Measurements from ENCODE around the gene GALM. TPM values are rescaled to one million over a fixed set of nuclear protein-coding genes. Genes with fewer than 3 reads are reported as not detected.
A peak's percentile ranks its signal among the peaks of the same experiment; 100 is the strongest.
"Not testable (repeated sequence)": the region's sequence is repeated elsewhere in the genome, so short reads cannot be mapped to it uniquely, and the experiment has no call there.

The GALM gene
- total and polyA plus RNA-seq, 2 experiments from 2014 or later = 52.6 to 59.4 TPM

- H2AFZ ChIP-seq = no peak overlapping the region
- WGBS (ENCODE audit: low lambda C conversion rate, missing lambda C conversion rate) = 55% methylated on average over 4 of the region's 4 CpGs
- no peaks in the 10 kb centered on the region for H3K4me1 ChIP-seq (ENCODE audit: insufficient read depth)
- TF ChIP-seq EZH2 (IDR thresholded peaks at IDR 0.05; ENCODE audit: borderline replicate concordance) (no peak), EZH2phosphoT487 (IDR thresholded peaks at IDR 0.05; ENCODE audit: low read depth, severe bottlenecking, unreplicated experiment) (no peak), CTCF (IDR thresholded peaks at IDR 0.05; ENCODE audit: poor library complexity) (no peak)
- no peak for DNase-seq (ENCODE audit: low spot score)
- no peak overlapping the region for H3K4me3 ChIP-seq
- H3K9me3 ChIP-seq (ENCODE audit: low read depth) = no peaks in the 10 kb centered on the region
- no peak overlapping the region for H3K4me2 ChIP-seq
- H3K27me3 ChIP-seq = no peaks in the 10 kb centered on the region
- H3K27ac ChIP-seq = peak overlapping the region; percentile 59
- H4K20me1 ChIP-seq (ENCODE audit: insufficient read depth, poor library complexity, severe bottlenecking) = no peaks in the 10 kb centered on the region
- peaks cover 3% of the 10 kb centered on the region for H3K79me2 ChIP-seq
- H3K36me3 ChIP-seq (replicated peaks; ENCODE audit: insufficient read depth, low read depth) = no peaks in the 10 kb centered on the region
- no peaks in the 10 kb centered on the region for H3K9me2 ChIP-seq (replicated peaks; ENCODE audit: insufficient read depth)
Observed at GRCh38 chr2:38735999-38736320, 70.0 kb downstream of the GALM start.

GRCh38 chr2:38737000-38737698, 71.2 kb downstream of the GALM start:
- not testable (repeated sequence) for H3K9me2 ChIP-seq (replicated peaks; ENCODE audit: insufficient read depth); H3K4me3 ChIP-seq; H2AFZ ChIP-seq; H3K9me3 ChIP-seq (ENCODE audit: low read depth); H4K20me1 ChIP-seq (ENCODE audit: insufficient read depth, poor library complexity, severe bottlenecking); H3K27me3 ChIP-seq; H3K27ac ChIP-seq; H3K4me2 ChIP-seq; H3K4me1 ChIP-seq (ENCODE audit: insufficient read depth); H3K79me2 ChIP-seq; H3K36me3 ChIP-seq (replicated peaks; ENCODE audit: insufficient read depth, low read depth); DNase-seq (ENCODE audit: low spot score)
- WGBS (ENCODE audit: low lambda C conversion rate, missing lambda C conversion rate) = 85% methylated on average over 11 of the region's 11 CpGs

GRCh38 chr2:38737925-38738324, 72.0 kb downstream of the GALM start:
- no peaks in the 10 kb centered on the region for H3K4me1 ChIP-seq (ENCODE audit: insufficient read depth)
- H2AFZ ChIP-seq = no peak overlapping the region
- H4K20me1 ChIP-seq (ENCODE audit: insufficient read depth, poor library complexity, severe bottlenecking) = peaks cover 6% of the 10 kb centered on the region
- WGBS (ENCODE audit: low lambda C conversion rate, missing lambda C conversion rate) = 85% methylated on average over 3 of the region's 3 CpGs
- H3K4me2 ChIP-seq = no peak overlapping the region
- no peaks in the 10 kb centered on the region for H3K9me3 ChIP-seq (ENCODE audit: low read depth)
- no peak overlapping the region for H3K4me3 ChIP-seq
- no peaks in the 10 kb centered on the region for H3K36me3 ChIP-seq (replicated peaks; ENCODE audit: insufficient read depth, low read depth)
- TF ChIP-seq EZH2phosphoT487 (IDR thresholded peaks at IDR 0.05; ENCODE audit: low read depth, severe bottlenecking, unreplicated experiment) = no peak
- TF ChIP-seq CTCF (IDR thresholded peaks at IDR 0.05; ENCODE audit: poor library complexity) = no peak
- TF ChIP-seq EZH2 (IDR thresholded peaks at IDR 0.05; ENCODE audit: borderline replicate concordance) = no peak
- no peak overlapping the region for H3K27ac ChIP-seq
- H3K9me2 ChIP-seq (replicated peaks; ENCODE audit: insufficient read depth) = no peaks in the 10 kb centered on the region
- peaks cover 3% of the 10 kb centered on the region for H3K79me2 ChIP-seq
- H3K27me3 ChIP-seq = no peaks in the 10 kb centered on the region
- DNase-seq (ENCODE audit: low spot score) = no peak

GRCh38 chr2:38739524-38739923, 73.6 kb downstream of the GALM start:
- TF ChIP-seq EZH2 (IDR thresholded peaks at IDR 0.05; ENCODE audit: borderline replicate concordance) (no peak), CTCF (IDR thresholded peaks at IDR 0.05; ENCODE audit: poor library complexity) (no peak), EZH2phosphoT487 (IDR thresholded peaks at IDR 0.05; ENCODE audit: low read depth, severe bottlenecking, unreplicated experiment) (no peak)
- Histone ChIP-seq H3K9me3 (ENCODE audit: low read depth) (no peaks in the 10 kb centered on the region), H3K9me2 (replicated peaks; ENCODE audit: insufficient read depth) (no peaks in the 10 kb centered on the region), H2AFZ (no peak overlapping the region), H3K27ac (no peak overlapping the region), H3K27me3 (no peaks in the 10 kb centered on the region), H3K4me3 (no peak overlapping the region), H3K4me2 (no peak overlapping the region), H3K79me2 (peaks cover 12% of the 10 kb centered on the region), H3K4me1 (ENCODE audit: insufficient read depth) (no peaks in the 10 kb centered on the region), H4K20me1 (ENCODE audit: insufficient read depth, poor library complexity, severe bottlenecking) (peaks cover 14% of the 10 kb centered on the region), H3K36me3 (replicated peaks; ENCODE audit: insufficient read depth, low read depth) (no peaks in the 10 kb centered on the region)
- 100% methylated on average over 2 of the region's 2 CpGs for WGBS (ENCODE audit: low lambda C conversion rate, missing lambda C conversion rate)
- DNase-seq (ENCODE audit: low spot score) = no peak

Data from hepatocyte (in vitro differentiated cells).